Endodermal cell (in vitro differentiated cells): ENCODE data around the gene THADA. TPM values are rescaled to one million over a fixed set of nuclear protein-coding genes. Genes with fewer than 3 reads are reported as not detected.

Experiments used
- DNase-seq: peaks from one replicate; pipeline ENCODE4 v3.0.0-alpha.2; 2017
- H3K27ac ChIP-seq: 2 replicates; pipeline ENCODE4 v1.5.1; 2013; ENCODE audit warnings: mild to moderate bottlenecking, low read depth, low read length, moderate library complexity
- H3K27me3 ChIP-seq: 2 replicates; pipeline ENCODE4 v1.6.1; 2013; ENCODE audit warnings: mild to moderate bottlenecking, low read length, moderate library complexity; ENCODE audit not compliant: insufficient read depth, control insufficient read depth, poor library complexity, severe bottlenecking
- H3K36me3 ChIP-seq: 2 replicates; pipeline ENCODE4 v1.7.0; 2013; ENCODE audit warnings: mild to moderate bottlenecking, low read length, moderate library complexity; ENCODE audit not compliant: control insufficient read depth, insufficient read depth
- H3K4me1 ChIP-seq: one replicate; pipeline ENCODE4 v1.7.0; 2013; ENCODE audit warnings: low read length; ENCODE audit not compliant: control insufficient read depth, insufficient read depth
- H3K4me3 ChIP-seq: 2 replicates; pipeline ENCODE4 v1.5.1; 2013; ENCODE audit warnings: mild to moderate bottlenecking, low read length, moderate library complexity
- H3K9ac ChIP-seq: 2 replicates; pipeline ENCODE4 v1.6.1; 2013; ENCODE audit warnings: mild to moderate bottlenecking, low read length, moderate library complexity; ENCODE audit not compliant: poor library complexity, severe bottlenecking; ENCODE audit errors: extremely low read depth
- H3K9me3 ChIP-seq: 2 replicates; pipeline ENCODE4 v1.6.1; 2013; ENCODE audit warnings: mild to moderate bottlenecking, low read length, moderate library complexity; ENCODE audit not compliant: control insufficient read depth
- H3K27ac Mint-ChIP-seq: 2 replicates; pipeline ENCODE4 v1.8.0; 2020; ENCODE audit warnings: mixed read lengths
- H3K27me3 Mint-ChIP-seq: 2 replicates; pipeline ENCODE4 v1.8.0; 2021; ENCODE audit warnings: mild to moderate bottlenecking, mixed read lengths; ENCODE audit not compliant: insufficient read depth
- H3K36me3 Mint-ChIP-seq: 2 replicates; pipeline ENCODE4 v1.8.0; 2020; ENCODE audit warnings: low read depth, mixed read lengths
- H3K4me1 Mint-ChIP-seq: 2 replicates; pipeline ENCODE4 v1.8.0; 2020; ENCODE audit warnings: mixed read lengths
- H3K4me3 Mint-ChIP-seq: 2 replicates; pipeline ENCODE4 v1.8.0; 2020; ENCODE audit warnings: mild to moderate bottlenecking, moderate library complexity, mixed read lengths
- H3K9me3 Mint-ChIP-seq: 2 replicates; pipeline ENCODE4 v1.8.0; 2020; ENCODE audit warnings: mild to moderate bottlenecking, mixed read lengths
- CTCF ChIP-seq: fragments of 200-600 bp; sonication (generic); conservative IDR thresholded peaks from 2 replicates; pipeline ENCODE4 v1.5.0; 2021; ENCODE audit warnings: antibody characterized with exemption, mild to moderate bottlenecking
- WGBS, 2 experiments: methylation state at CpG; one replicate each; pipeline versions ENCODE4 v1.1.5 to v1.1.7; 2013; ENCODE audit warnings: missing lambda C conversion rate in 2 of 2, mixed read lengths in 1 of 2; ENCODE audit not compliant: insufficient coverage in 1 of 2, insufficient read length in 1 of 2; 5-methylcytosine and 5-hydroxymethylcytosine counted together
- total RNA-seq, 2 donors: library from RNA; stranded (reverse); fragmentation: NEBNext Ultra II Directional in 1 of 2; extraction: Animal tissue kit (Norgen Biotek cat#: 25700) in 1 of 2; gene quantifications; 2 replicates in 1 of 2; 3 replicates in 1 of 2; pipeline ENCODE4 v1.2.1, GENCODE V29; 2021

The THADA gene
- total RNA-seq, 2 donors from 2014 or later, result 32.8 to 35.0 TPM

- Mint-ChIP-seq H3K9me3 (no peaks in the 10 kb centered on the region), H3K4me3 (no peak overlapping the region), H3K36me3 (peaks cover 1% of the 10 kb centered on the region), H3K27me3 (no peaks in the 10 kb centered on the region), H3K27ac (no peak overlapping the region), H3K4me1 (peaks cover 50% of the 10 kb centered on the region)
- no peak for DNase-seq
- 98 to 100% methylated on average over 1 to 3 of the region's 3 CpGs for WGBS, 2 experiments
- no peak overlapping the region for H3K27ac ChIP-seq
- H3K9ac ChIP-seq, result no peak overlapping the region
- H3K4me1 ChIP-seq, result peaks cover 23% of the 10 kb centered on the region
- no peaks in the 10 kb centered on the region for H3K9me3 ChIP-seq
- no peaks in the 10 kb centered on the region for H3K27me3 ChIP-seq
- H3K36me3 ChIP-seq, result no peaks in the 10 kb centered on the region
- no peak overlapping the region for H3K4me3 ChIP-seq
- TF ChIP-seq CTCF, result no peak
These were observed 157.5 kb downstream of the THADA start for GRCh38 chr2:43438342-43438741.

- H3K9me3 Mint-ChIP-seq, result no peaks in the 10 kb centered on the region
- H3K27ac Mint-ChIP-seq, result no peak overlapping the region
- 99 to 100% methylated on average over 1 to 2 of the region's 2 CpGs for WGBS, 2 experiments
- H3K36me3 ChIP-seq, result no peaks in the 10 kb centered on the region
- H3K27ac ChIP-seq, result no peak overlapping the region
- no peak for TF ChIP-seq CTCF
- H3K4me1 ChIP-seq, result peaks cover 14% of the 10 kb centered on the region
- H3K9me3 ChIP-seq, result no peaks in the 10 kb centered on the region
- H3K9ac ChIP-seq, result no peak overlapping the region
- H3K4me1 Mint-ChIP-seq, result peaks cover 40% of the 10 kb centered on the region
- H3K27me3 Mint-ChIP-seq, result no peaks in the 10 kb centered on the region
- no peaks in the 10 kb centered on the region for H3K27me3 ChIP-seq
- H3K4me3 Mint-ChIP-seq, result no peak overlapping the region
- H3K4me3 ChIP-seq, result no peak overlapping the region
- DNase-seq, result no peak
- H3K36me3 Mint-ChIP-seq, result peaks cover 4% of the 10 kb centered on the region
These were observed 158.5 kb downstream of the THADA start for GRCh38 chr2:43437363-43437762.

GRCh38 chr2:43436431-43436830, 159.4 kb downstream of the THADA start:
- Histone ChIP-seq H3K4me3 (no peak overlapping the region), H3K9ac (no peak overlapping the region), H3K27ac (no peak overlapping the region), H3K36me3 (no peaks in the 10 kb centered on the region), H3K9me3 (no peaks in the 10 kb centered on the region), H3K27me3 (no peaks in the 10 kb centered on the region), H3K4me1 (peaks cover 14% of the 10 kb centered on the region)
- no peak for DNase-seq
- Mint-ChIP-seq H3K4me1 (peaks cover 38% of the 10 kb centered on the region), H3K27me3 (no peaks in the 10 kb centered on the region), H3K36me3 (peaks cover 2% of the 10 kb centered on the region), H3K4me3 (no peak overlapping the region), H3K27ac (no peak overlapping the region), H3K9me3 (no peaks in the 10 kb centered on the region)
- 94 to 100% methylated on average over 1 of the region's 1 CpG for WGBS, 2 experiments
- TF ChIP-seq CTCF, result no peak
